Neural crest cell (in vitro differentiated cells): Measurements from ENCODE around the gene RHBG. TPM values are rescaled to one million over a fixed set of nuclear protein-coding genes. Genes with fewer than 3 reads are reported as not detected.

Experiments
- DNase-seq: peaks from one replicate; pipeline ENCODE4 v3.0.0; 2021; ENCODE audit warnings: low read depth, mixed read lengths, low spot score
- H3K27ac Mint-ChIP-seq: one replicate; pipeline ENCODE4 v1.8.0; 2021; ENCODE audit warnings: mild to moderate bottlenecking, mixed read lengths; ENCODE audit not compliant: unreplicated experiment
- H3K27me3 Mint-ChIP-seq: 2 replicates; pipeline ENCODE4 v1.8.0; 2021; ENCODE audit warnings: low read depth, mild to moderate bottlenecking, mixed read lengths
- H3K36me3 Mint-ChIP-seq: 2 replicates; pipeline ENCODE4 v1.8.0; 2021; ENCODE audit warnings: low read depth, mild to moderate bottlenecking, mixed read lengths
- H3K4me1 Mint-ChIP-seq: 2 replicates; pipeline ENCODE4 v1.8.0; 2021; ENCODE audit warnings: mixed read lengths
- H3K4me3 Mint-ChIP-seq: one replicate; pipeline ENCODE4 v1.8.0; 2021; ENCODE audit warnings: mild to moderate bottlenecking, mixed read lengths
- H3K9me3 Mint-ChIP-seq: 2 replicates; pipeline ENCODE4 v1.8.0; 2021; ENCODE audit warnings: mixed read lengths
- CTCF ChIP-seq: fragments of 200-600 bp; sonication (generic); conservative IDR thresholded peaks from 2 replicates; pipeline ENCODE4 v1.5.0; 2021; ENCODE audit warnings: antibody characterized with exemption, mild to moderate bottlenecking
- total RNA-seq: library from RNA; stranded (reverse); gene quantifications from 2 replicates; pipeline ENCODE4 v1.2.1, GENCODE V29; 2021

Gene RHBG
- total RNA-seq, 1 donor from 2014 or later, result not detected

GRCh38 chr1:156400191-156400935, 31.4 kb downstream of the RHBG start:
- Mint-ChIP-seq H3K4me3 (no peak overlapping the region), H3K36me3 (no peaks in the 10 kb centered on the region), H3K27me3 (peaks cover 64% of the 10 kb centered on the region), H3K4me1 (no peaks in the 10 kb centered on the region), H3K9me3 (no peaks in the 10 kb centered on the region), H3K27ac (no peak overlapping the region)
- TF ChIP-seq CTCF, result no peak
- DNase-seq, result no peak

GRCh38 chr1:156401041-156401574, 32.1 kb downstream of the RHBG start:
- no peak for DNase-seq
- H3K9me3 Mint-ChIP-seq, result no peaks in the 10 kb centered on the region
- TF ChIP-seq CTCF, result no peak
- no peaks in the 10 kb centered on the region for H3K4me1 Mint-ChIP-seq
- no peaks in the 10 kb centered on the region for H3K36me3 Mint-ChIP-seq
- peaks cover 71% of the 10 kb centered on the region for H3K27me3 Mint-ChIP-seq
- H3K4me3 Mint-ChIP-seq, result no peak overlapping the region
- H3K27ac Mint-ChIP-seq, result no peak overlapping the region

GRCh38 chr1:156401681-156402081, 32.7 kb downstream of the RHBG start:
- H3K9me3 Mint-ChIP-seq, result no peaks in the 10 kb centered on the region
- no peak overlapping the region for H3K4me3 Mint-ChIP-seq
- DNase-seq, result no peak
- H3K27ac Mint-ChIP-seq, result no peak overlapping the region
- H3K27me3 Mint-ChIP-seq, result peaks cover 76% of the 10 kb centered on the region
- no peaks in the 10 kb centered on the region for H3K36me3 Mint-ChIP-seq
- no peaks in the 10 kb centered on the region for H3K4me1 Mint-ChIP-seq
- TF ChIP-seq CTCF, result no peak

- Mint-ChIP-seq H3K4me1 (no peaks in the 10 kb centered on the region), H3K27me3 (peaks cover 81% of the 10 kb centered on the region), H3K9me3 (no peaks in the 10 kb centered on the region), H3K36me3 (no peaks in the 10 kb centered on the region), H3K4me3 (no peak overlapping the region), H3K27ac (no peak overlapping the region)
- DNase-seq, result no peak
- no peak for TF ChIP-seq CTCF
Observed at GRCh38 chr1:156402331-156403020, 33.5 kb downstream of the RHBG start.

- Mint-ChIP-seq H3K4me1 (no peaks in the 10 kb centered on the region), H3K27ac (no peak overlapping the region), H3K9me3 (no peaks in the 10 kb centered on the region), H3K27me3 (peaks cover 95% of the 10 kb centered on the region), H3K4me3 (no peak overlapping the region), H3K36me3 (no peaks in the 10 kb centered on the region)
- TF ChIP-seq CTCF, result no peak
- no peak for DNase-seq
Observed at GRCh38 chr1:156405670-156406069, 36.7 kb downstream of the RHBG start.
